ENCODE measurements around the gene SEPTIN12. TPM values are rescaled to one million over a fixed set of nuclear protein-coding genes. Genes with fewer than 3 reads are reported as not detected.
"Not testable (repeated sequence)": the region's sequence is repeated elsewhere in the genome, so short reads cannot be mapped to it uniquely, and the experiment has no call there.

The SEPTIN12 gene
- total RNA-seq, 1 donor from 2014 or later: not detected

DNA sequence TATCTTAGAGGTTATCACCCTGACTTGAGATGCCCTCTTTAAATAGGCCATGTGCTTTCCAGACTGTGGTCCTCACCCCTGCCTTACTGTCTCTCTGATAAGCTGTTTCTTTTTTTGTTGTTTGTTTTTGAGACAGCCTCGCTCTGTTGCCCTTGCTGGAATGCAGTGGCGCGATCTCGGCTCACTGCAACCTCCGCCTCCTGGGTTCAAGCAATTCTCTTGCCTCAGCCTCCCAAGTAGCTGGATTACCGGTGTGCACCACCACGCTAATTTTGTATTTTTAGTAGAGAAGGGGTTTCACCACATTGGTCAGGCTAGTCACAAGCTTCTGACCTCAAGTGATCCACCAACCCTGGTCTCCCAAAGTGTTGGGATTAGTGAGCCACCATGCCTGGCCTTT lies 765 bp upstream of the SEPTIN12 start:
- H3K36me3 ChIP-seq: no peaks in the 10 kb centered on the region
- H3K9me3 ChIP-seq: no peaks in the 10 kb centered on the region
- intact Hi-C loops (cut with DNase I): no loop called here
- no peak for DNase-seq (ENCODE audit: extremely low spot score in 2 of 2)
- H3K4me3 ChIP-seq: no peak overlapping the region
- no peaks in the 10 kb centered on the region for H3K27me3 ChIP-seq
- no peak overlapping the region for H3K27ac ChIP-seq
- TF ChIP-seq, protein P1, sequence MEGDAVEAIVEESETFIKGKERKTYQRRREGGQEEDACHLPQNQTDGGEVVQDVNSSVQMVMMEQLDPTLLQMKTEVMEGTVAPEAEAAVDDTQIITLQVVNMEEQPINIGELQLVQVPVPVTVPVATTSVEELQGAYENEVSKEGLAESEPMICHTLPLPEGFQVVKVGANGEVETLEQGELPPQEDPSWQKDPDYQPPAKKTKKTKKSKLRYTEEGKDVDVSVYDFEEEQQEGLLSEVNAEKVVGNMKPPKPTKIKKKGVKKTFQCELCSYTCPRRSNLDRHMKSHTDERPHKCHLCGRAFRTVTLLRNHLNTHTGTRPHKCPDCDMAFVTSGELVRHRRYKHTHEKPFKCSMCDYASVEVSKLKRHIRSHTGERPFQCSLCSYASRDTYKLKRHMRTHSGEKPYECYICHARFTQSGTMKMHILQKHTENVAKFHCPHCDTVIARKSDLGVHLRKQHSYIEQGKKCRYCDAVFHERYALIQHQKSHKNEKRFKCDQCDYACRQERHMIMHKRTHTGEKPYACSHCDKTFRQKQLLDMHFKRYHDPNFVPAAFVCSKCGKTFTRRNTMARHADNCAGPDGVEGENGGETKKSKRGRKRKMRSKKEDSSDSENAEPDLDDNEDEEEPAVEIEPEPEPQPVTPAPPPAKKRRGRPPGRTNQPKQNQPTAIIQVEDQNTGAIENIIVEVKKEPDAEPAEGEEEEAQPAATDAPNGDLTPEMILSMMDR (IDR thresholded peaks at IDR 0.05): no peak
- TF ChIP-seq POLR2A (IDR thresholded peaks at IDR 0.05): no peak
- TF ChIP-seq POLR2AphosphoS5 (IDR thresholded peaks at IDR 0.05; ENCODE audit: insufficient read depth in 1 of 2, low read depth in 1 of 2): no peak
- no peaks in the 10 kb centered on the region for H3K4me1 ChIP-seq

DNA sequence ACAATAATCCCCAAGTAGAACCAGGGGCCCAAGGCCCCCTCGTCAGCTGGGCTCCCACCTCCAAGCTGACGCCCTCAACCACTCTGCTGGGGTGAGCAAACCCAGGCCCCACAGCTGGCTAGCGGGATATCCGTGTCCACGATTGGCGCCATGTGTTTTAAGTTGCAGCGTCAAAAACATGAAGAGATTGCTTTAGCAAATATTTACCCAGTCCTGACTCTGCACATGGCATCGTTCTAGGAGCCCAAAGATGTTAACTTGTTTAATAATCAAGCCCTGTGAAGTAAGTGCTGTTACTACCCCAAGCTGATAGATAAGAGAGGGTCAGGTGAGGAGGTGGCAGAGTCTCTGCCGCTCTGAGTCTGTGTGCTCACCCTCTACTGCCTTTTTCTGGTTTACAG lies 344 bp upstream of the SEPTIN12 start:
- Histone ChIP-seq H3K36me3 (no peaks in the 10 kb centered on the region), H3K9me3 (no peaks in the 10 kb centered on the region), H3K27ac (no peak overlapping the region), H3K4me3 (no peak overlapping the region), H3K4me1 (no peaks in the 10 kb centered on the region), H3K27me3 (no peaks in the 10 kb centered on the region)
- intact Hi-C loops (cut with DNase I): no loop called here
- no peak for DNase-seq (ENCODE audit: extremely low spot score in 2 of 2)
- TF ChIP-seq, protein P1 (IDR thresholded peaks at IDR 0.05): no peak
- TF ChIP-seq POLR2AphosphoS5 (IDR thresholded peaks at IDR 0.05; ENCODE audit: insufficient read depth in 1 of 2, low read depth in 1 of 2): no peak
- no peak for TF ChIP-seq POLR2A (IDR thresholded peaks at IDR 0.05)

DNA sequence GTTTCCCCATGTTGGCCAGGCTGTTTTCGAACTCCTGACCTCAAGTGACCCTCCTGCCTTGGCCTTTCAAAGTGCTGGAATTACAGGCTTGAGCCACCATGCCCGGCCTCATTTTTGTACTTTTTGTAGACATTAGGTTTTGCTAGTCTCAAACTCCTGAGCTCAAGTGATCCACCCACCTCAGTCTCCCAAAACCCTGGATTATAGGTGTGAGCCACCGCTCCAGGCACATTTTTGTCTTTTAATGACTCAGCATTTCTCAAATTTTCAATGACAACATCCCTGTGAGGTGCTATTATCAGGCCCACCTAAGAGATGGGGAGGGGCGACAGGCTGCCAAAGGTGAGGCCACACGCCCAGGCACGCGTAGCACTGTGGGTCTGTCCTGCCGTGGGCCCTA lies 1.1 kb downstream of the SEPTIN12 start:
- TF ChIP-seq POLR2A (IDR thresholded peaks at IDR 0.05) (no peak), POLR2AphosphoS5 (IDR thresholded peaks at IDR 0.05; ENCODE audit: insufficient read depth in 1 of 2, low read depth in 1 of 2) (no peak)
- TF ChIP-seq, protein P1 (IDR thresholded peaks at IDR 0.05): no peak
- no peak overlapping the region for H3K4me3 ChIP-seq
- no peaks in the 10 kb centered on the region for H3K36me3 ChIP-seq
- no peaks in the 10 kb centered on the region for H3K27me3 ChIP-seq
- no peak for DNase-seq (ENCODE audit: extremely low spot score in 2 of 2)
- no peak overlapping the region for H3K27ac ChIP-seq
- H3K9me3 ChIP-seq: no peaks in the 10 kb centered on the region
- H3K4me1 ChIP-seq: no peaks in the 10 kb centered on the region
- intact Hi-C loops (cut with DNase I): no loop called here

GRCh38 chr16:4785758-4786433 lies 2.2 kb downstream of the SEPTIN12 start:
- H3K9me3 ChIP-seq: no peaks in the 10 kb centered on the region
- no peak for TF ChIP-seq POLR2AphosphoS5 (IDR thresholded peaks at IDR 0.05; ENCODE audit: insufficient read depth in 1 of 2, low read depth in 1 of 2)
- TF ChIP-seq POLR2A (IDR thresholded peaks at IDR 0.05): no peak
- TF ChIP-seq, protein P1 (IDR thresholded peaks at IDR 0.05): no peak
- H3K36me3 ChIP-seq: no peaks in the 10 kb centered on the region
- H3K27me3 ChIP-seq: no peaks in the 10 kb centered on the region
- DNase-seq (ENCODE audit: extremely low spot score in 2 of 2): no peak
- H3K4me1 ChIP-seq: no peaks in the 10 kb centered on the region
- H3K27ac ChIP-seq: no peak overlapping the region
- no peak overlapping the region for H3K4me3 ChIP-seq
- intact Hi-C loops (cut with DNase I): no loop called here

GRCh38 chr16:4784444-4784987 lies 3.6 kb downstream of the SEPTIN12 start:
- H3K4me1 ChIP-seq; intact Hi-C loops (cut with DNase I); H3K9me3 ChIP-seq; H3K27me3 ChIP-seq; H3K36me3 ChIP-seq; H3K27ac ChIP-seq; H3K4me3 ChIP-seq; DNase-seq (ENCODE audit: extremely low spot score in 2 of 2): not testable (repeated sequence)

Data from vagina (tissue), 2 donors.